ENCODE data around the gene PLIN4. TPM values are rescaled to one million over a fixed set of nuclear protein-coding genes. Genes with fewer than 3 reads are reported as not detected.

The PLIN4 gene
- total RNA-seq, 1 experiment from 2014 or later = 2.3 TPM

GRCh38 chr19:4502282-4503131, 15.8 kb downstream of the PLIN4 start (continued):
- TF ChIP-seq RAD21 (IDR thresholded peaks at IDR 0.05; ENCODE audit: low read depth) (no peak), TCF7L2 (IDR thresholded peaks at IDR 0.05; ENCODE audit: borderline replicate concordance, extremely low read depth, insufficient read depth, insufficient read length) (no peak), CTCF (IDR thresholded peaks at IDR 0.05 in 2 of 3, conservative IDR thresholded peaks at IDR 0.05 in 1 of 3; ENCODE audit: borderline replicate concordance in 1 of 3, insufficient read depth in 1 of 3, low read depth in 2 of 3, low read length in 2 of 3) (no peak)

GRCh38 chr19:4501691-4502090, 16.6 kb downstream of the PLIN4 start:
- ChIA-PET POLR2A (no interaction called here), CTCF (no interaction called here), RAD21 (ENCODE audit: low non-redundant PET in 1 of 2, low total read pairs in 2 of 2, uncharacterized antibody in 2 of 2, unreplicated experiment in 2 of 2) (no interaction called here)
- ATAC-seq = no peak
- no peak overlapping the region for H3K9ac ChIP-seq (ENCODE audit: low read length)
- H3K4me3 ChIP-seq (replicated peaks in 1 of 2; ENCODE audit: low read depth in 1 of 2, low read length in 2 of 2) = no peak overlapping the region
- TF ChIP-seq SRF (IDR thresholded peaks at IDR 0.05; ENCODE audit: low read depth) = no peak
- TF ChIP-seq ELF1 (IDR thresholded peaks at IDR 0.05; ENCODE audit: borderline replicate concordance, low read depth) = no peak
- no peak for TF ChIP-seq ZNF274 (IDR thresholded peaks at IDR 0.05; ENCODE audit: low read depth, low read length)
- no peak for TF ChIP-seq CEBPB (IDR thresholded peaks at IDR 0.05; ENCODE audit: low read depth)
- no peak for TF ChIP-seq FOSL1 (IDR thresholded peaks at IDR 0.05; ENCODE audit: low read depth)
- no peak for TF ChIP-seq RAD21 (IDR thresholded peaks at IDR 0.05; ENCODE audit: low read depth)
- no peak for TF ChIP-seq CBX3 (IDR thresholded peaks at IDR 0.05; ENCODE audit: low read depth)
- no peak for TF ChIP-seq YY1 (IDR thresholded peaks at IDR 0.05; ENCODE audit: extremely low read depth, insufficient replicate concordance, low read depth, low read length)
- TF ChIP-seq EZH2phosphoT487 (IDR thresholded peaks at IDR 0.05; ENCODE audit: borderline replicate concordance) = no peak
- TF ChIP-seq SP1 (IDR thresholded peaks at IDR 0.05; ENCODE audit: low read depth) = no peak
- TF ChIP-seq ZBTB33 (IDR thresholded peaks at IDR 0.05; ENCODE audit: extremely low read depth, insufficient replicate concordance, low read length) = no peak
- TF ChIP-seq POLR2A (IDR thresholded peaks at IDR 0.05; ENCODE audit: borderline replicate concordance, extremely low read depth, insufficient read depth, insufficient read length) = no peak
- TF ChIP-seq EGR1 (IDR thresholded peaks at IDR 0.05; ENCODE audit: low read depth) = no peak
- no peak for TF ChIP-seq SIN3A (IDR thresholded peaks at IDR 0.05; ENCODE audit: low read depth)
- TF ChIP-seq ZFX (IDR thresholded peaks at IDR 0.05) = no peak
- H3K4me1 ChIP-seq (ENCODE audit: control insufficient read depth in 1 of 2, insufficient read depth in 2 of 2, low read length in 2 of 2) = peaks cover 0 to 8% of the 10 kb centered on the region in 2 experiments; a peak in 2 of 4 replicates
- intact Hi-C loops (cut with micrococcal nuclease) = no loop called here
- no peak overlapping the region for H3K4me2 ChIP-seq (ENCODE audit: low read length)
- H2AFZ ChIP-seq (ENCODE audit: low read depth, low read length, poor library complexity, severe bottlenecking) = no peak overlapping the region
- H3K27ac ChIP-seq (ENCODE audit: low read depth, low read length) = no peak overlapping the region
- no TSS peak for BruUV-seq (replicated peaks)
- H3K9me2 ChIP-seq (ENCODE audit: insufficient read depth) = no peaks in the 10 kb centered on the region
- no peak for DNase-seq (ENCODE audit: low read depth, low spot score)
- no peaks in the 10 kb centered on the region for H4K20me1 ChIP-seq (ENCODE audit: insufficient read depth)
- no peaks in the 10 kb centered on the region for H3K79me2 ChIP-seq (ENCODE audit: insufficient read depth, low read length)
- H3K27me3 ChIP-seq (ENCODE audit: insufficient read depth, low read length) = no peaks in the 10 kb centered on the region
- no peaks in the 10 kb centered on the region for H3K9me3 ChIP-seq (ENCODE audit: control insufficient read depth in 1 of 2, insufficient read depth in 1 of 2, low read depth in 1 of 2, low read length in 2 of 2)
- peaks cover 0 to 6% of the 10 kb centered on the region in 2 experiments; a peak in 1 of 4 replicates for H3K36me3 ChIP-seq (ENCODE audit: control insufficient read depth in 1 of 2, insufficient read depth in 2 of 2, low read length in 2 of 2)
